Lung (tissue), 12 donors: ENCODE measurements around the gene ADPRH. TPM values are rescaled to one million over a fixed set of nuclear protein-coding genes. Genes with fewer than 3 reads are reported as not detected.
A peak's percentile ranks its signal among the peaks of the same experiment; 100 is the strongest.

Experiments used
- ATAC-seq: fragments of 200-7000 bp; cut with Tn5 transposase; one replicate; pipeline ENCODE4 v1.9.1; 2020; ENCODE audit warnings: moderate number of reproducible peaks; ENCODE audit not compliant: insufficient read depth, low FRiP score
- DNase-seq, 3 donors: peaks; one replicate each; pipeline ENCODE4 v3.0.0-alpha.2; 2013 to 2017
- H3K27ac ChIP-seq, 2 donors: one replicate each; pipeline ENCODE4 v1.5.1; 2013; ENCODE audit warnings: mild to moderate bottlenecking in 2 of 2, moderate library complexity in 2 of 2, control low read depth in 1 of 2, inconsistent platforms in 1 of 2, low read depth in 1 of 2, low read length in 1 of 2
- H3K27me3 ChIP-seq, 3 donors: one replicate each; pipeline ENCODE4 v1.5.1; 2013; ENCODE audit warnings: low read length in 2 of 3; ENCODE audit not compliant: control insufficient read depth in 3 of 3, insufficient read depth in 3 of 3
- H3K36me3 ChIP-seq, 4 donors: one replicate each; pipeline ENCODE4 v1.5.1; 2013; ENCODE audit warnings: low read length in 4 of 4, mild to moderate bottlenecking in 1 of 4, moderate library complexity in 1 of 4; ENCODE audit not compliant: control insufficient read depth in 4 of 4, insufficient read depth in 4 of 4
- H3K4me1 ChIP-seq, 5 donors: one replicate each; pipeline ENCODE4 v1.5.1; 2013; ENCODE audit warnings: low read length in 5 of 5, mild to moderate bottlenecking in 2 of 5, moderate library complexity in 1 of 5; ENCODE audit not compliant: control insufficient read depth in 5 of 5, insufficient read depth in 5 of 5
- H3K4me3 ChIP-seq: one replicate; pipeline ENCODE4 v1.5.1; 2013; ENCODE audit warnings: mild to moderate bottlenecking, control low read depth, moderate library complexity
- H3K9ac ChIP-seq, 2 donors: one replicate each; pipeline ENCODE4 v1.5.1; 2013; ENCODE audit warnings: low read length in 2 of 2, control low read depth in 1 of 2; ENCODE audit not compliant: insufficient read depth in 1 of 2
- H3K9me3 ChIP-seq, 4 donors: one replicate each; pipeline ENCODE4 v1.5.1; 2013; ENCODE audit warnings: low read length in 3 of 4, mild to moderate bottlenecking in 1 of 4, moderate library complexity in 1 of 4; ENCODE audit not compliant: control insufficient read depth in 4 of 4, insufficient read depth in 3 of 4
- CTCF ChIP-seq: IDR thresholded peaks from 2 replicates; pipeline ENCODE4 v1.5.1; 2012; ENCODE audit warnings: mild to moderate bottlenecking; ENCODE audit errors: control extremely low read depth, extremely low read depth
- WGBS, 2 donors: extraction: QIAGEN DNeasy Blood & Tissue Kit; methylation state at CpG; one replicate each; pipeline ENCODE4 v1.1.7; 2013; 5-methylcytosine and 5-hydroxymethylcytosine counted together
- polyA plus RNA-seq, 2 donors: library from polyadenylated mRNA; stranded (reverse); fragments of 200-250 nt; gene quantifications; one replicate each; pipeline ENCODE4 v1.2.1, GENCODE V29; 2013
- total RNA-seq, 2 donors: library from RNA; depleted of rRNA in 1 of 2; stranded (reverse); fragments of >200 nt in 1 of 2; gene quantifications; one replicate each; pipeline ENCODE4 v1.2.1, GENCODE V29; 2014 to 2021
- donor health status: control.
- donor health status: control.
- donor health status: Bipolar disorder and iron deficiency.
- donor health status: healthy.
- donor health status: DM: yes; HTN: yes; CAD: no.

ADPRH gene
- total and polyA plus RNA-seq, 4 donors, result 5.4 to 26.3 (median 14.2) TPM

GRCh38 chr3:119626196-119626595 lies 46.9 kb downstream of the ADPRH start:
- Histone ChIP-seq H3K9ac (no peak overlapping the region), H3K4me3 (no peak overlapping the region), H3K27ac (peak overlapping the region in 1 of 2 donors; percentile 37), H3K9me3 (no peaks in the 10 kb centered on the region), H3K36me3 (no peaks in the 10 kb centered on the region), H3K27me3 (no peaks in the 10 kb centered on the region), H3K4me1 (peaks cover 0 to 13% (median 0%) of the 10 kb centered on the region in 5 donors)
- no peak for ATAC-seq
- no peak for DNase-seq
- no peak for TF ChIP-seq CTCF
- 82 to 90% methylated on average over 1 of the region's 1 CpG for WGBS, 2 donors

- H3K4me3 ChIP-seq, result no peak overlapping the region
- WGBS, 2 donors, result 33 to 54% methylated on average over 8 of the region's 8 CpGs
- no peaks in the 10 kb centered on the region for H3K9me3 ChIP-seq
- no peaks in the 10 kb centered on the region for H3K27me3 ChIP-seq
- TF ChIP-seq CTCF, result no peak
- H3K4me1 ChIP-seq, result peaks cover 0 to 13% (median 0%) of the 10 kb centered on the region in 5 donors
- H3K27ac ChIP-seq, result peak overlapping the region in 1 of 2 donors; percentile 57
- H3K9ac ChIP-seq, result no peak overlapping the region
- no peaks in the 10 kb centered on the region for H3K36me3 ChIP-seq
- DNase-seq (no peak), ATAC-seq (no peak)
Observed at GRCh38 chr3:119627461-119627860, 48.2 kb downstream of the ADPRH start.

DNA sequence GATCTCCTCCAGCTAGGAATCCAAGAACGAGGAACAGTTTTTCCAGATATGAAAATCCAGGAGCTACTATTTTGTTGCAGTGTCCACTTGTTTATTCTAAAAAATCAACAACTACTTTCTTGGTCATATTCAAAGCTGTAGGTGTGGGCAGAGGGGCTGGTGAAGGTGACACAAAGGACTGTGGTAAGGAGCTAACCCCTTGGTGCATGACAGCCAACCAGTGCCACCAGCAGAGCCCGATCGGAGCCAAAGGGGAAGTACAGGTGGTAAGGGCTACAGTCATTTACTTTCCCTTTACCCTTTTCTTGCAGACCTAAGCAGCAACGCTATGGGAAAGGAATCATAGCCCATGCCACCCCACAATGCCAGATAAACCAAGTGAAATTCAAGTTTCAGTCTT lies 49.1 kb downstream of the ADPRH start:
- peaks cover 0 to 13% (median 0%) of the 10 kb centered on the region in 5 donors for H3K4me1 ChIP-seq

More for the DNA sequence above, 49.1 kb downstream of the ADPRH start:
- WGBS, 2 donors, result 44 to 75% methylated on average over 4 of the region's 4 CpGs
- ATAC-seq (no peak), DNase-seq (no peak)
- Histone ChIP-seq H3K9me3 (no peaks in the 10 kb centered on the region), H3K4me3 (no peak overlapping the region), H3K27ac (peak overlapping the region in 1 of 2 donors; percentile 58), H3K27me3 (no peaks in the 10 kb centered on the region), H3K9ac (no peak overlapping the region), H3K36me3 (no peaks in the 10 kb centered on the region)
- TF ChIP-seq CTCF, result no peak
